Measurements from ENCODE around the gene CCIN.
A peak's percentile ranks its signal among the peaks of the same experiment; 100 is the strongest.

DNA sequence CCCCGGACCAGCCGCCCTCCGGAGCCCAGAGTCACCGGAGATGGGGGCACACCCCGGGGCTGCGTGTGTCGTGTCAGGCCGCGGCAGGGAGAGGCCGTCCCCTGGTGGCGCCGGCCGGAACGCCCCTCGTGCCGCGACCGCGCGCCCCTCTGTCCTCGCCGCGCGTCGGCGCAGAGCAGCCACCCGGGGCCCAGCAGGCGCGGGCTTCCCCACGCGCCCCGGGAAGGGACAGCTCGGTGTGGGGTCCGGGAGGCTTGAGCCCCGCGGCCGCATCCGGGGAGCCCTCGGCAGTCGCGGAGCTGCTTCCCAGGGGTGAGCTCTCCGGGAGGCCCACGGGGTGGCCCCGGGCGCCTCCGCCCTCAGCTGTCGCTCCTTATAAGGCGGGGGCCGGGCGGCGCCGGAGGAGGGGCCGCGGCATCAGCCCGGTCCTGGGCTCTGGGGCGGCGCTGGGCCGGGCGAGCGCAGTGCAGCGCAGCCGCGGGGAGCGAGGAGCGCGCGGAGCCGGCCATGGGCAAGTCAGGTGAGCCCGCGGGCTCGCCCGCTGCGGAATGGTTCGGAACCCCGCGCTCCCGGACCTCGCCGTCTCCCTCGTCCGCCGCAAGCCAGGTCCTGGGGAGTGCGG lies 32.8 kb upstream of the CCIN start, which contains the start of gene GLIPR2:
- no peak for TF ChIP-seq ELF1 (IDR thresholded peaks at IDR 0.05)
- TF ChIP-seq, protein P1, sequence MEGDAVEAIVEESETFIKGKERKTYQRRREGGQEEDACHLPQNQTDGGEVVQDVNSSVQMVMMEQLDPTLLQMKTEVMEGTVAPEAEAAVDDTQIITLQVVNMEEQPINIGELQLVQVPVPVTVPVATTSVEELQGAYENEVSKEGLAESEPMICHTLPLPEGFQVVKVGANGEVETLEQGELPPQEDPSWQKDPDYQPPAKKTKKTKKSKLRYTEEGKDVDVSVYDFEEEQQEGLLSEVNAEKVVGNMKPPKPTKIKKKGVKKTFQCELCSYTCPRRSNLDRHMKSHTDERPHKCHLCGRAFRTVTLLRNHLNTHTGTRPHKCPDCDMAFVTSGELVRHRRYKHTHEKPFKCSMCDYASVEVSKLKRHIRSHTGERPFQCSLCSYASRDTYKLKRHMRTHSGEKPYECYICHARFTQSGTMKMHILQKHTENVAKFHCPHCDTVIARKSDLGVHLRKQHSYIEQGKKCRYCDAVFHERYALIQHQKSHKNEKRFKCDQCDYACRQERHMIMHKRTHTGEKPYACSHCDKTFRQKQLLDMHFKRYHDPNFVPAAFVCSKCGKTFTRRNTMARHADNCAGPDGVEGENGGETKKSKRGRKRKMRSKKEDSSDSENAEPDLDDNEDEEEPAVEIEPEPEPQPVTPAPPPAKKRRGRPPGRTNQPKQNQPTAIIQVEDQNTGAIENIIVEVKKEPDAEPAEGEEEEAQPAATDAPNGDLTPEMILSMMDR (IDR thresholded peaks at IDR 0.05): peak; percentile 40
- no peak for TF ChIP-seq SIN3A (IDR thresholded peaks at IDR 0.05; ENCODE audit: borderline replicate concordance, low read depth, low read length)
- TF ChIP-seq RFX5 (IDR thresholded peaks at IDR 0.05; ENCODE audit: low read length): no peak
- TF ChIP-seq, protein P2, sequence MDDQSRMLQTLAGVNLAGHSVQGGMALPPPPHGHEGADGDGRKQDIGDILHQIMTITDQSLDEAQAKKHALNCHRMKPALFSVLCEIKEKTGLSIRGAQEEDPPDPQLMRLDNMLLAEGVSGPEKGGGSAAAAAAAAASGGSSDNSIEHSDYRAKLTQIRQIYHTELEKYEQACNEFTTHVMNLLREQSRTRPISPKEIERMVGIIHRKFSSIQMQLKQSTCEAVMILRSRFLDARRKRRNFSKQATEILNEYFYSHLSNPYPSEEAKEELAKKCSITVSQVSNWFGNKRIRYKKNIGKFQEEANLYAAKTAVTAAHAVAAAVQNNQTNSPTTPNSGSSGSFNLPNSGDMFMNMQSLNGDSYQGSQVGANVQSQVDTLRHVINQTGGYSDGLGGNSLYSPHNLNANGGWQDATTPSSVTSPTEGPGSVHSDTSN (IDR thresholded peaks at IDR 0.05): no peak
- TF ChIP-seq POLR2AphosphoS5 (IDR thresholded peaks at IDR 0.05; ENCODE audit: low read depth, low read length): no peak
- TF ChIP-seq EP300 (IDR thresholded peaks at IDR 0.05; ENCODE audit: borderline replicate concordance in 1 of 2, low read depth in 1 of 2, low read length in 1 of 2): no peak

Measured in SK-N-SH (cell line).